NCI-H446 (cell line): ENCODE results near the gene PRM2.

Source experiments
- DNase-seq, 2 experiments: peaks; one replicate each; lab custom pipeline; 2025; lab: John Stamatoyannopoulos, UW

PRM2 gene

GRCh38 chr16:11260596-11260966, 15.7 kb downstream of the PRM2 start:
- DNase-seq = no peak

GRCh38 chr16:11259655-11260595, 16.4 kb downstream of the PRM2 start:
- DNase-seq = no peak

- no peak for DNase-seq
Measured at GRCh38 chr16:11258553-11259492, 17.5 kb downstream of the PRM2 start.

GRCh38 chr16:11257131-11257938, 18.9 kb downstream of the PRM2 start:
- peak in 1 of 2 experiments; percentile 70 for DNase-seq

GRCh38 chr16:11256661-11257130, 19.6 kb downstream of the PRM2 start:
- DNase-seq = no peak

GRCh38 chr16:11255737-11256660, 20.3 kb downstream of the PRM2 start, which contains the start of gene SOCS1:
SOCS1 (minus strand) TSS chr16:11256204; CDS start chr16:11255478, 726 bp downstream.
- peak in 1 of 2 experiments; percentile 87 for DNase-seq

- no peak for DNase-seq
Measured at GRCh38 chr16:11254913-11255736, 21.2 kb downstream of the PRM2 start.

- DNase-seq = no peak
Measured at GRCh38 chr16:11253995-11254912, 22.0 kb downstream of the PRM2 start.

- no peak for DNase-seq
Measured at GRCh38 chr16:11253009-11253994, 23.0 kb downstream of the PRM2 start.

GRCh38 chr16:11252482-11252931, 23.8 kb downstream of the PRM2 start:
- no peak for DNase-seq

- no peak for DNase-seq
Measured at GRCh38 chr16:11251525-11252481, 24.5 kb downstream of the PRM2 start.

GRCh38 chr16:11250786-11251524, 25.3 kb downstream of the PRM2 start:
- no peak for DNase-seq

GRCh38 chr16:11250091-11250785, 26.0 kb downstream of the PRM2 start:
- no peak for DNase-seq

GRCh38 chr16:11249233-11250061, 26.8 kb downstream of the PRM2 start:
- no peak for DNase-seq
